HG02970 (cell line): ENCODE results near the gene ZC3H7B.

Source experiments
- ATAC-seq: cut with Tn5 transposase; IDR thresholded peaks from one replicate; pipeline ENCODE4 v1.9.1; 2021; ENCODE audit warnings: mild to moderate bottlenecking, moderate library complexity, moderate number of reproducible peaks; ENCODE audit not compliant: unreplicated experiment, low FRiP score

Gene ZC3H7B

GRCh38 chr22:41350087-41350486, 48.8 kb downstream of the ZC3H7B start:
- no peak for ATAC-seq

GRCh38 chr22:41351011-41351410, 49.7 kb downstream of the ZC3H7B start:
- no peak for ATAC-seq

- no peak for ATAC-seq
Observed at GRCh38 chr22:41352058-41352457, 50.7 kb downstream of the ZC3H7B start.

GRCh38 chr22:41353862-41354575, 52.7 kb downstream of the ZC3H7B start:
- no peak for ATAC-seq

- ATAC-seq, result no peak
Observed at GRCh38 chr22:41354979-41355378, 53.7 kb downstream of the ZC3H7B start.

- no peak for ATAC-seq
Observed at GRCh38 chr22:41355895-41356294, 54.6 kb downstream of the ZC3H7B start.

- ATAC-seq, result no peak
Observed at GRCh38 chr22:41356430-41357028, 55.2 kb downstream of the ZC3H7B start.

GRCh38 chr22:41357191-41357590, 55.9 kb downstream of the ZC3H7B start:
- no peak for ATAC-seq

GRCh38 chr22:41358927-41359326, 57.6 kb downstream of the ZC3H7B start:
- no peak for ATAC-seq

- no peak for ATAC-seq
Observed at GRCh38 chr22:41359376-41359775, 58.1 kb downstream of the ZC3H7B start.

GRCh38 chr22:41360126-41360525, 58.8 kb downstream of the ZC3H7B start:
- ATAC-seq, result no peak

GRCh38 chr22:41361716-41362310, 60.5 kb downstream of the ZC3H7B start:
- ATAC-seq, result no peak

- no peak for ATAC-seq
Observed at GRCh38 chr22:41362615-41363014, 61.3 kb downstream of the ZC3H7B start.

GRCh38 chr22:41364233-41364632, 62.9 kb downstream of the ZC3H7B start:
- no peak for ATAC-seq

- ATAC-seq, result no peak
Observed at GRCh38 chr22:41364955-41365354, 63.6 kb downstream of the ZC3H7B start.

GRCh38 chr22:41365425-41365824, 64.1 kb downstream of the ZC3H7B start:
- ATAC-seq, result no peak

- ATAC-seq, result no peak
Observed at GRCh38 chr22:41366323-41367029, 65.2 kb downstream of the ZC3H7B start.

- no peak for ATAC-seq
Observed at GRCh38 chr22:41367039-41367679, 65.8 kb downstream of the ZC3H7B start.

- ATAC-seq, result no peak
Observed at GRCh38 chr22:41367680-41368542, 66.6 kb downstream of the ZC3H7B start.
